Stimulated activated CD4-positive, alpha-beta T cell treated with anti-CD3 and anti-CD28 coated beads, Interleukin-15, amount 100 ng/mL, for 24 hours (primary cell): ENCODE measurements around the gene TBC1D8B.

Source experiments
- DNase-seq: peaks from one replicate; pipeline ENCODE4 v3.0.0-alpha.2; 2020

The TBC1D8B gene

DNA sequence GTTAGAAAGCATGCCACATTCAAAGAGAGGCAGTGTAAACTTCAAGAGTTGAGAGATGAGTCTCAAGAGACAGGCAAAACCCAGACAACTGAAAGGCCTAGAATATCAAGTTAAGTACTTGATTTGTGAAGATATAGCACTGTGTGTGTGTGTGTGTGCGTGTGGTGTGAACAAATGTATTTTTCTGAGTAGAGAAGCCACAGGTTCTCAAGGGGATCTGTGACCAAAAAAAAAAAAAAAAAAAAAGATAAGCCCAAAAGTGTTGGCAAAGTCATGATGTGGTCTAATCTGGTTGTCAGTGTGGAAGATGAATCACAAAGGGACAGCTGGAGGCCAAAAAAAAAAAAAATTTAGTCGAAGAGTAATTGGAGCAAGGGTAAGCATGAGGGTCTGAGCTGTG, 96.8 kb downstream of the TBC1D8B start:
- no peak for DNase-seq

DNA sequence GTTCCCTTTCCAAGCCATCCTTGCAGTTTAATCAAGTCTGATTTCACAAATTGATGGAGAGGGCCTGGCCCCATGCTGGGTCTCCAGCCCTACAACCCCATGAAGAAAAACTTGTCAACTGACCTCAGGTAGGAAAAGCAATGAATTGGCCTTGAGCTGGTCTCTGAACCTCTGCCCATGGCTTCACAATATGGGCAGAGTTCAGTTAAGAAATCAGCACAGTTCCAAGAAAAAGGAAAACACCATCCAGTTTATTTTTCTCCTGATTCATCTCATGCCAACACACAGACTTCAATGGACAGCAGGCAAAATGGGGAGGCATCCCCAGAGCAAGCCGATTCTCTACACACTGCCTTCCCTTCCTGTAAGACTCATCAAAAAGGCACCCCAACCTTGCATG, 97.4 kb downstream of the TBC1D8B start:
- DNase-seq: no peak

- no peak for DNase-seq
Measured at GRCh38 chrX:106901341-106901740, 98.9 kb downstream of the TBC1D8B start.

- no peak for DNase-seq
Measured at GRCh38 chrX:106901781-106902219, 99.3 kb downstream of the TBC1D8B start.

- no peak for DNase-seq
Measured at GRCh38 chrX:106902684-106903083, 100.2 kb downstream of the TBC1D8B start.

GRCh38 chrX:106903291-106903824, 100.9 kb downstream of the TBC1D8B start, which contains the start of gene RIPPLY1:
Gene RIPPLY1, minus strand, starts transcription at chrX:106903341. Its CDS starts 54 bp downstream, at chrX:106903287.
- no peak for DNase-seq

DNA sequence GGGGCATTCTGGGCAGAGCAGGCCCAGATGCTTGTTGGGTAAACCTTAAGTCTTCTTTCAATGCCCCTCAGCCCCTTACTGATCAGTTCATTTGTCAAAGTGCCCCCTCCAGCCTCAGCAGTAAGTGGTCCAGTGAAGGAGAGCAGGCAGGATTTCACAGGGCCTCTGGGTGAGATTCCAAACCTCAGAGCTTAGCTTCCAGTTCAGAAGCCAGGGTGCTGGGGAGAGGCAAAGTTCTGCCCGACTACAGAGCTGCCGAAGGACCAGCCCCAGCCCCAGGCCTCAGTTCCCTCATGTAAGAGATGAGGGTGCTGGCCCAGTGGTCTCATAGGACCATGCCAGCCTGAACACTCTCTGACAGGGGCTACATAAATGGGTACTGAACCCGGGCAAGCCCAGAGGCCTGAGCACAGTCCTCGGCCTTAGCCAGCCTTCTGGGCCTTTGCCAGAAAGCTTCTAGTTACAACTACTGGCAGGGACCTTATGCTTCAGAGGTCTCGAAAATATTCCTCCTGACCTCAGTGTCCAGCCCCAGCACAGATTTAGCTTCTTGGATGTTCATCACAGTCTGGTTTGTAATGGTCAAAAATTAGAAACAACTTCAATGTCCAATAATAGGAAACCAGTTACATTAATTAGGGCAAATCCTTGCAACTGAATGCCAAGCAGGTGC, 101.5 kb downstream of the TBC1D8B start:
- no peak for DNase-seq

DNA sequence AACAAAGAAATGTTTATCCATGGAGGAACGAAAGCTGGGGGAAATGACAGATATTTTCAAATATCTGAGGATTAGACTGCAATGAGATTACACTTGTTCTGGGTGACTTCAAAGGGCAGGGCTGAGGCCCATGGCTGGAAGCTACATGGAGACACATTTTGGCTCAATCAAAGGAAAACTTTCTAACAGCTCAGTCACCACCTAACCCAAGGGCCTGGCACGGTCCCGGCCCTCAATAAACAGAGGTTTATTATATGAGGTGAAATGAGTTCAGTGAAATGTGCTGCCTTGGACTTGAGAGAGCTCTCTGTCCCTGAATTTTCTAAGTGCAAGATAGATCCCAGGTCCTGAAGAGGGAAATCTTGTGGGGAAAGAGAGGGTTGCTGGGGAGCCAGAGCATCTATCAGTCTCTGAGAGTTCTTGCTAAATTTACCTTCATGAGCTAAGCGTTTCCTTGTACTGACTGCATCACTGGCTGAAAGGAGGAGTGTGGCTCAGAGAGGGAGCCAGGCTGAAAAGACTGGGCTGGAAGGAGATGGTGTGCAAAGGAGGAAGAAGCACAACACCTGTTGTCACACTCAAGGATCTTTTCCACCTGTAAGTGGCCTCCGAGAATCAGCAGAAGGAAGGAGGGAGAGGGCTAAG, 102.7 kb downstream of the TBC1D8B start:
- no peak for DNase-seq

- no peak for DNase-seq
Measured at GRCh38 chrX:106906361-106906760, 103.9 kb downstream of the TBC1D8B start.

- no peak for DNase-seq
Measured at GRCh38 chrX:106912864-106913263, 110.4 kb downstream of the TBC1D8B start.

- DNase-seq: peak; percentile 3
Measured at GRCh38 chrX:106917830-106918500, 115.5 kb downstream of the TBC1D8B start.

DNA sequence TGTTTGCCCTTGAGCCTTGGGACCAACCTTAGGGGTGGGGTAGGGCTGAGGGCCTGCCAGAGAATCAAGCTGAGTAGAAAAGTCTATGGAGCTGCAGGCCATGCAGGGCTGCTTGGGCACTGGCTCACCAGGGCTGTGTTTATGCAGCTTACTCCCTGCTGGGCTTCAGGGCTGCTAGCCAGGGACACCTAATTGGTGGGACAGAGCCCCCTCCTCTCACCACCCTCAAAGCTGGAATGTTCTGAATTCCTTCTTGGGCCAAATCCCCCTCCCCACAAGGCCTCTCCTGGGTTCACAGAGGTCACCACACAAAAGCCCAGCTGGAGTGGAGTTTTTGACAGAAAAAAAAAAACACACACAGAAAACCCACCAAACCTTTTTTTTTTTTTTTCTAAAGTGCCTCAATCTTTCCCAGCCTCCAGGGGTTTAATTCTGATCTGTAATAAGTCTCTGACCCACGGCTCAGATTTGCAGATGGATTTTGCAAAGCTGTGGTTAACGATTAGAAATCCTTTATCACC, 117.5 kb downstream of the TBC1D8B start, which contains the start of gene CLDN2:
Gene CLDN2 (plus strand): TSS at position 471 of the 521 bp plus-strand sequence. CDS start 7,827 bp downstream, outside the sequence.
- DNase-seq: no peak

- DNase-seq: no peak
Measured at GRCh38 chrX:106921637-106922036, 119.2 kb downstream of the TBC1D8B start.
